Measurements from ENCODE around the gene NTF4. TPM values are rescaled to one million over a fixed set of nuclear protein-coding genes. Genes with fewer than 3 reads are reported as not detected.
"Not testable (repeated sequence)": the region's sequence is repeated elsewhere in the genome, so short reads cannot be mapped to it uniquely, and the experiment has no call there.

Gene NTF4
- total and polyA plus RNA-seq, 12 donors: 0.55 TPM; not detected in 11

DNA sequence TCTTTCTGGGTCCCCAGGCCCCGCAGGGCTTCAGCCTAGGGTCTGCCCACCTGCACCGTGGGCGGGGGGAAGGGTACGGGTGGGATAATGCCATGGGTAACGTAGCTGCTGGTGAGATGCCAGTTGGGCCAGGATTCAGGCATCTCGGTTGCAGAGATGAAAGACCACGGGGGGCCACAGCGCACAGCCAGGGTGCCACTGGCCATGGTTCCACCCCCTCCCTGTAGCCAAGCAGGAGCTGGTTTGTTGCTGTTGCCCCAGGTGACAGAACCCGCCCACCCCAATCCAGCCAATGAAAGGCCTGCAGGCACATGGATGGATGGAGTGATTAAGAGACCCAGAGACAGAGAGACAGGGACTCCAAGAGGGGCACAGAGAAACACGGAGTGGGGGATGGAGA lies 6.1 kb downstream of the NTF4 start:
- no peak overlapping the region for H3K4me3 ChIP-seq
- H3K36me3 ChIP-seq (replicated peaks in 1 of 2): no peaks in the 10 kb centered on the region
- no peak for DNase-seq
- H3K27ac ChIP-seq: no peak overlapping the region
- 40 to 53% (median 47%) methylated on average over 7 to 10 of the region's 10 CpGs for WGBS, 4 donors
- H3K4me1 ChIP-seq (replicated peaks in 1 of 2): peaks cover 0 to 22% of the 10 kb centered on the region in 2 donors
- H3K9me3 ChIP-seq (replicated peaks in 1 of 3): no peaks in the 10 kb centered on the region
- no peak for TF ChIP-seq POLR2A (IDR thresholded peaks at IDR 0.05)
- TF ChIP-seq, protein P1, sequence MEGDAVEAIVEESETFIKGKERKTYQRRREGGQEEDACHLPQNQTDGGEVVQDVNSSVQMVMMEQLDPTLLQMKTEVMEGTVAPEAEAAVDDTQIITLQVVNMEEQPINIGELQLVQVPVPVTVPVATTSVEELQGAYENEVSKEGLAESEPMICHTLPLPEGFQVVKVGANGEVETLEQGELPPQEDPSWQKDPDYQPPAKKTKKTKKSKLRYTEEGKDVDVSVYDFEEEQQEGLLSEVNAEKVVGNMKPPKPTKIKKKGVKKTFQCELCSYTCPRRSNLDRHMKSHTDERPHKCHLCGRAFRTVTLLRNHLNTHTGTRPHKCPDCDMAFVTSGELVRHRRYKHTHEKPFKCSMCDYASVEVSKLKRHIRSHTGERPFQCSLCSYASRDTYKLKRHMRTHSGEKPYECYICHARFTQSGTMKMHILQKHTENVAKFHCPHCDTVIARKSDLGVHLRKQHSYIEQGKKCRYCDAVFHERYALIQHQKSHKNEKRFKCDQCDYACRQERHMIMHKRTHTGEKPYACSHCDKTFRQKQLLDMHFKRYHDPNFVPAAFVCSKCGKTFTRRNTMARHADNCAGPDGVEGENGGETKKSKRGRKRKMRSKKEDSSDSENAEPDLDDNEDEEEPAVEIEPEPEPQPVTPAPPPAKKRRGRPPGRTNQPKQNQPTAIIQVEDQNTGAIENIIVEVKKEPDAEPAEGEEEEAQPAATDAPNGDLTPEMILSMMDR (IDR thresholded peaks at IDR 0.05): no peak
- intact Hi-C loops (cut with DNase I): no loop called here
- H3K27me3 ChIP-seq: peaks cover 5% of the 10 kb centered on the region

DNA sequence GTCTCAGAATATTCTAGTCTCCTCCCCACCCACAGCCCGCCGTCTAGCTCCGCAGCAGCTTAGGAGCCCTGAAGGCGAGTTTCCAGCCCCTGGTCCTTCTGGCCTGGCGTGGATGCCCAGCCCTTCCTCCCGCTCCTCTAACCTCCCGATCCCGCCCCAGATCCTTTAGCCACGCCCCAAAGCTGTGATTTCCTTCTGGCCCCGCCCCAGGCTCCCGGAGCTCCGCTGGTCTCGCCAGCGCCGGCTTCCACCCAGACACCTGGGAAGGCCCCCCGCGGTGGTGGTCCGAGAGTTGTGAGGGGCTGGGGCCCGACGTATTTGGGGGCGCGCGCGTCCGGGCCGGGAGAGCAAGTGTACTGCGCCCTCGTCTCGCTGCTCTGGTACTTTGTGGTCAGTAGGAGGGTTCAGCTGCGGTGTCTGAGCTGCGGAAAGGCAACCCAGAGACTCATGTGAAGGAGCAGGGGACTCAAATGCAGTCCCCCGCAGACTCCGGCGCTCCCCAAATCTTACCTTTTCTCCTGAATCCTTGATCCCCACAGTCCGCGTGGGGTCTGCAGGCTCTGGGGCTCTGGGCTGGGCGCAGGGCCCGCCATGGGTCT lies 6.9 kb downstream of the NTF4 start, which contains the start of gene CGB7:
Gene CGB7 (minus strand): TSS at position 114 of the 599 bp plus-strand sequence. CDS start 2,374 bp downstream, outside the sequence.
- H3K27ac ChIP-seq: no peak within 1 kb of the TSS
- H3K27me3 ChIP-seq: peaks cover 5% of the 10 kb centered on the region
- H3K4me1 ChIP-seq (replicated peaks in 1 of 2): peaks cover 0 to 22% of the 10 kb centered on the region in 2 donors
- H3K4me3 ChIP-seq: peak within 1 kb of the TSS in 1 of 4 donors; percentile 48
- WGBS, 4 donors: 3 to 28% (median 5%) methylated on average over 5 to 38 of the region's 38 CpGs
- peak; percentile 30 to 74 (median 66) for DNase-seq
- H3K36me3 ChIP-seq (replicated peaks in 1 of 2): no peaks in the 10 kb centered on the region
- TF ChIP-seq, protein P1 (IDR thresholded peaks at IDR 0.05): no peak
- TF ChIP-seq POLR2A (IDR thresholded peaks at IDR 0.05): no peak
- no peaks in the 10 kb centered on the region for H3K9me3 ChIP-seq (replicated peaks in 1 of 3)
- intact Hi-C loops (cut with DNase I): no loop called here

DNA sequence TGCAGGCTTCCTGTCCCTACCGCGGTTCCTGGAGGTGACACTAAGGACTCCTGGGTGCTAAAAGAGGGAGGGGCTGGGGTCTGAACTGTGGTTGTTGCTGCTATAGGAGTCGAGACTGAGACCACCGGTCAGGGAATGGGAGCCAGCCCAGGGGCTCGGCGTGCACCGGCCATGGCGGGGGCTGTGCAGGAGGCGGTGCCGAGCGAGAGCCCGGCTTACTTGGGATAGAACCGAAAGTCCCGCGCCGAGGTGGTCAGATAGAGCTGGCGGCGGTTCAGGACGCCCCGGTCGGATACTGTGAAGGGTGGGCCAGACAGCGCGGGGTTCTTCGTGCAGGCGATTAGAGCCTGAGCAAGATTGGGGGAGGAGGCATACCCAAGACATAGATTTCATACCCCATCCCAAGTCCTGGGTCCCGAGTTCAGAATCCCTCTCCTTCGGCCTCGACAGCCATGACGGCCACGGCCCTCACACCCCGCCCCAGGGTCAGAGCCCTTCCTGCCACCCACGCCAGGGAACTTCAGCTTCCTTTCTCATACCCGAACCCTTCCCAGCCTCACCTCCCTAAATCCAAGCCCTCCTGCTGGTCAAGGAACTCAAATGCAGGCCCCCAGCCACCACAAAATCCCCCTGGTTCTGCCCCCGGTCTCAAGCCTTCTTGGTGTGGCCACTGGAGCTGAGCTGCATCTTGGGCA lies 7.6 kb downstream of the NTF4 start:
- H3K27ac ChIP-seq; H3K36me3 ChIP-seq (replicated peaks in 1 of 2); H3K9me3 ChIP-seq (replicated peaks in 1 of 3); H3K27me3 ChIP-seq; intact Hi-C loops (cut with DNase I); DNase-seq: not testable (repeated sequence)
- Histone ChIP-seq H3K4me1 (replicated peaks in 1 of 2) (peaks cover 0 to 22% of the 10 kb centered on the region in 2 donors), H3K4me3 (peak overlapping the region in 1 of 4 donors; percentile 48)
- 13 to 21% (median 18%) methylated on average over 20 to 34 of the region's 34 CpGs for WGBS, 4 donors

DNA sequence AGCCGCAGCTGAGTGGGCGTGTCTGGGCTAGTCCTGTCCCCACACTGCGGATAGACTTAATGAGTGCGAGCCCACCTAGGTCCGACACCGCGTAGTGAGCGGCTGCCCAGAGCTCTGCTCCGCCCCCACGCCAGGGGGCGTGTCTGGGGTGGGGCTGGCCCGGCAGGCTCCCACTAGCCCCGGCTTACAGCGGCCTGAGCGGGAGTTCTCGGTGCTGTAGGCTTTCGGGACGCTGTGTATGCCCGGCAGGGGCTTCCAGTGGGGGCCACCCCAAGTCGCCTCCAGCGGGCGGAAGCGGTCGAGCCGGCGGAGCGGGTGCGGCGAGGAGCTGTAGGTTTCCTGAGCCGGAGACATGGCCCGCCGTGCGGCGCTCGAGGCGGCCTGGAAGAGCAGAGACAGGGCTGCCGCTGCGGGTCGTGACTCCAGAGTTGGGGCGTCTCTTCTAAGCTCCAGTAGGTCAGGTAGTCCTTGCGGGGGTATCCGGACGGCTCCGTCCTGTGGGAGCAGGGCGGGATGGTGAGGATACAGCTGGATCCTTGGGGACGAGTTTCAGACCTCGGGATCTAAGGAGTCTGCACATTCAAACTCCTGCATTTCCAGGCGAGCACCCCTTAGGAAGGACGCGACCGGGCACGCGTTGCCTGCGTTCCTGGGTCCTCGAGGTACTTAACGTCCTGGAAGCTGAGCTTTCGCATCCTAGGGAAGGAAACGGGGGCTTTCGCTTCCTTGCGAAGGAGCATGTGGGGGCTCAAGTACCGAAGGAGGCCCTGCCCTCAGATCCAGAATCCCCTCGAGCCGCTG lies 8.3 kb downstream of the NTF4 start:
- H3K4me3 ChIP-seq: peak overlapping the region in 2 of 4 donors; percentile 6 to 48
- no peaks in the 10 kb centered on the region for H3K9me3 ChIP-seq (replicated peaks in 1 of 3)
- TF ChIP-seq, protein P1 (IDR thresholded peaks at IDR 0.05): peak in 3 of 6 experiments; percentile 22 to 34 (median 24)
- no peak for TF ChIP-seq POLR2A (IDR thresholded peaks at IDR 0.05)
- intact Hi-C loops (cut with DNase I): no loop called here
- peaks cover 5% of the 10 kb centered on the region for H3K27me3 ChIP-seq
- no peaks in the 10 kb centered on the region for H3K36me3 ChIP-seq (replicated peaks in 1 of 2)
- DNase-seq: peak in 6 of 7 donors; percentile 26 to 56 (median 46)
- WGBS, 4 donors: 0 to 2% (median 2%) methylated on average over 5 to 63 of the region's 63 CpGs
- H3K4me1 ChIP-seq (replicated peaks in 1 of 2): peaks cover 0 to 22% of the 10 kb centered on the region in 2 donors
- no peak overlapping the region for H3K27ac ChIP-seq

DNA sequence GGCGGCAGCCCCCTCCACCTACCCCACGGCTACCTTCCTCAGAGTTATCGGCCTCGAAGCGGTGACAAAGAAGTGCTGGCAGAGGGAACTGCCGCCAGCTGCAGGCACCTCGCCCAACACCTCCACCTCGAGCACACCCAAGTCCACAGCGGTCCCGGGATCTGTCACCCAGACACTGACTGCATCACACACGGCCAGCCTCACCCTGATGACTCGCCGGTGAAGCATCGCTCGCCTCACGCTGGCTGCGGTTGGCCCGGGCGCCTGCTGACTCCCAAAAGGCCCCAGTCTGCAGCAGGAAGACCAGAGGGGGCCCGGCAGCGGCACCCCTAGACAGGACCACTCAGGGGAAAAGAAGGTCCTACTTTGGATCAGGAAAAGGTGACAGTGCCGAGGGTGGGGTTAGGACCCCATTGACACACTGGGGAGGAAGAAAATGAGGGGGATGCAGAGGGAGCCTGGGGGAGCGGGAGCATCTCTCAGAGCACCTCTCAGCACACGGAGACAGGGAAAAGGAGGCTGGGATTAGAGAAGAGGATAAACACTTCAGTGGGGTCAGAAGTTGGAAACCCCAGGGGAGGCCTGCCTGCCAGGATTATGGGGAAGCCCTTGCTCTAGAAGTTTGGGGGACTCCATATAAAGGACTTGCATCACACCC lies 14.1 kb downstream of the NTF4 start:
- intact Hi-C loops (cut with DNase I); H3K9me3 ChIP-seq (replicated peaks in 1 of 3); H3K4me1 ChIP-seq (replicated peaks in 1 of 2); H3K27me3 ChIP-seq; H3K4me3 ChIP-seq; H3K27ac ChIP-seq; H3K36me3 ChIP-seq (replicated peaks in 1 of 2); DNase-seq: not testable (repeated sequence)
- WGBS, 4 donors: 72 to 81% (median 77%) methylated on average over 11 to 24 of the region's 24 CpGs

DNA sequence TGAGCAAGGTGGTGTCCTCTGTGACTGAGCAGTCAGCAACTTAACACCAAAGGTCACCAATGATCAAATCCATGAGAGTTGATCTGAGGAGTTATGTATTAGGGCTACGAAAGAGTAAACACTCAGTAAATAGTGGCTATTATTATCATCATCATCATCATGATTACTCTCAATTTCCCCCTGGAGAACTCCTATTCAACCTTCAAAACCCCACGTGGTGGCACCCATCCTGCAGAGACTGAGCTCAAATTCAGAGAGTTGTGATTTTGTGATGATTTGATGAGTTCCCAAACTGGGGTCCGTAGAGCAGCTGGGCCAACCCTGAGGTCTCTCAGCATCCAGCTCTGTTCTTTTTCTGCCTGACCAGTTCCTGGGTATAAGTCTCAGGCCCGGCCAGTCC lies 14.8 kb downstream of the NTF4 start:
- DNase-seq; H3K9me3 ChIP-seq (replicated peaks in 1 of 3); H3K27ac ChIP-seq; H3K27me3 ChIP-seq; H3K36me3 ChIP-seq (replicated peaks in 1 of 2); intact Hi-C loops (cut with DNase I); H3K4me1 ChIP-seq (replicated peaks in 1 of 2); H3K4me3 ChIP-seq: not testable (repeated sequence)
- WGBS, 4 donors: 66 to 80% (median 79%) methylated on average over 2 to 3 of the region's 4 CpGs

DNA sequence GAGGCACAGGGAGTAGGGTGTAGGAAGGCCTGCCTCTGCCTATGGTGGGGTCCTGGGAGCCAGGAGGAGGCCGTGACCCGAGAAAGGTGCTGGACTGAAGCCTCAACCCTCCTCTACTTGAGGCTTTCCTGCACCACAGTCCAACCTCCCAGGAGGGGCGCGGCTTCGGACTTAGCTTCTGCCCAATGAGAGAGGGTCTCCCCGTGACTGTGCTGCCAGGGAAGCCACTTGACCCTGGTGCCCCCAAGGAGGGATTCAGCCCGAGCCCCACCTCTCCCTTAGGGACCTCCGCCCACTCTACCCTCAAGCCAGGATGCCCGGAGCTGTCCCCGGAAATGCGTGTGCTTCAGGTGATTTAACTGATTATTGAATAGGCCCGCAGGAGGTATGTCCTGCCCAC lies 15.6 kb downstream of the NTF4 start, which contains the start of gene CGB8:
Gene CGB8 (minus strand): TSS at position 101 of the 400 bp plus-strand sequence. CDS start 372 bp downstream, outside the sequence.
- H3K9me3 ChIP-seq (replicated peaks in 1 of 3); H3K36me3 ChIP-seq (replicated peaks in 1 of 2); DNase-seq; H3K27ac ChIP-seq; H3K4me1 ChIP-seq (replicated peaks in 1 of 2); H3K27me3 ChIP-seq; H3K4me3 ChIP-seq; intact Hi-C loops (cut with DNase I): not testable (repeated sequence)
- WGBS, 4 donors: 80 to 100% (median 85%) methylated on average over 3 to 10 of the region's 12 CpGs

All from adrenal gland (tissue), 12 donors.